HepG2 (cell line): ENCODE measurements around the gene IL5RA.

Source experiments
- ATAD3A ChIP-seq: sonication (generic); formaldehyde crosslinking; IDR thresholded peaks from 2 replicates; pipeline ENCODE4 v1.4.0; 2020; ENCODE audit warnings: missing genetic modification reagents
- CTCF ChIP-seq: sonication (generic); formaldehyde crosslinking; IDR thresholded peaks from 2 replicates; pipeline ENCODE4 v1.5.0; 2020; ENCODE audit warnings: mild to moderate bottlenecking, missing genetic modification reagents, moderate library complexity
- HMGA1 ChIP-seq: sonication (generic); formaldehyde crosslinking; conservative IDR thresholded peaks from 2 replicates; pipeline ENCODE4 v1.4.0; 2020; ENCODE audit warnings: missing genetic modification reagents
- POLR2A ChIP-seq, 2 experiments: IDR thresholded peaks; 2 replicates each; pipeline ENCODE4 v1.6.1; 2011; ENCODE audit warnings: low read depth in 2 of 2, low read length in 2 of 2, mild to moderate bottlenecking in 1 of 2, moderate library complexity in 1 of 2; ENCODE audit not compliant: insufficient read depth in 1 of 2
- POLR2AphosphoS5 ChIP-seq: IDR thresholded peaks from 2 replicates; pipeline ENCODE4 v1.6.1; 2012; ENCODE audit warnings: low read depth, low read length
- RFX5 ChIP-seq: IDR thresholded peaks from 2 replicates; pipeline ENCODE4 v1.6.1; 2011; ENCODE audit warnings: low read depth, low read length, improper control_type of control experiment
- SMAD3 ChIP-seq: sonication (generic); formaldehyde crosslinking; IDR thresholded peaks from 2 replicates; pipeline ENCODE4 v1.4.0; 2020; ENCODE audit warnings: missing genetic modification reagents
- SMC3 ChIP-seq: IDR thresholded peaks from 2 replicates; pipeline ENCODE4 v1.6.1; 2011; ENCODE audit warnings: low read length, improper control_type of control experiment
- TP53 ChIP-seq: sonication (generic); formaldehyde crosslinking; conservative IDR thresholded peaks from 2 replicates; pipeline ENCODE4 v1.4.0; 2020; ENCODE audit warnings: missing genetic modification reagents
- YY1 ChIP-seq: IDR thresholded peaks from 2 replicates; pipeline ENCODE4 v1.6.1; 2011; ENCODE audit warnings: low read length, low read depth, moderate library complexity, mild to moderate bottlenecking; ENCODE audit not compliant: insufficient read depth, insufficient replicate concordance
- ZFP1 ChIP-seq: IDR thresholded peaks from 2 replicates; pipeline ENCODE4 v1.6.1; 2016
- ZNF430 ChIP-seq: sonication (generic); formaldehyde crosslinking; IDR thresholded peaks from 2 replicates; pipeline ENCODE4 v1.9.0; 2021; ENCODE audit warnings: mild to moderate bottlenecking, missing genetic modification reagents
- ZNF431 ChIP-seq: sonication (generic); formaldehyde crosslinking; IDR thresholded peaks from 2 replicates; pipeline ENCODE4 v1.9.0; 2022; ENCODE audit warnings: missing genetic modification reagents, low read depth, mild to moderate bottlenecking, borderline replicate concordance

GRCh38 chr3:3149560-3149959, 39.4 kb upstream of the IL5RA start:
- no peak for TF ChIP-seq ATAD3A (CRISPR knock-in tag)
- TF ChIP-seq YY1 = no peak
- no peak for TF ChIP-seq SMC3
- TF ChIP-seq HMGA1 = no peak
- no peak for TF ChIP-seq ZNF431
- TF ChIP-seq ZFP1 (CRISPR knock-in tag) = no peak
- no peak for TF ChIP-seq SMAD3 (CRISPR knock-in tag)
- TF ChIP-seq RFX5 = no peak
- no peak for TF ChIP-seq TP53 (CRISPR knock-in tag)
- no peak for TF ChIP-seq CTCF (CRISPR knock-in tag)
- no peak for TF ChIP-seq POLR2A (IDR thresholded peaks at IDR 0.05; ENCODE audit: insufficient read depth in 1 of 2, low read depth in 2 of 2, low read length in 2 of 2)
- TF ChIP-seq POLR2AphosphoS5 = 0 out of 2 replicates have a peak, but pooled peaks have one; percentile 11
- no peak for TF ChIP-seq ZNF430 (CRISPR knock-in tag)
